Neural cell (in vitro differentiated cells): ENCODE data around the gene CHCHD3. TPM values are rescaled to one million over a fixed set of nuclear protein-coding genes. Genes with fewer than 3 reads are reported as not detected.

Experiments
- H2AFZ ChIP-seq: fragments of 200-600, 300-800 bp; sonication (generic), shearing (Covaris generic); 2 replicates; pipeline ENCODE4 v1.6.0; 2014; ENCODE audit warnings: low read depth, mild to moderate bottlenecking, antibody characterized with exemption, low read length, moderate library complexity
- H3F3A ChIP-seq: fragments of 200-600 bp; shearing (Covaris generic); 2 replicates; pipeline ENCODE4 v1.6.1; 2016; ENCODE audit warnings: mild to moderate bottlenecking, moderate library complexity, mixed read lengths, antibody characterized with exemption, low read length; ENCODE audit not compliant: insufficient read depth, poor library complexity, severe bottlenecking
- H3K27ac ChIP-seq: fragments of 200-600, 300-800 bp; sonication (generic), shearing (Covaris generic); 2 replicates; pipeline ENCODE4 v1.5.1; 2014; ENCODE audit warnings: mild to moderate bottlenecking, low read length, moderate library complexity
- H3K27me3 ChIP-seq: fragments of 300-800, 200-600 bp; sonication (generic), shearing (Covaris generic); 2 replicates; pipeline ENCODE4 v1.6.0; 2014; ENCODE audit warnings: mild to moderate bottlenecking, low read depth, low read length, moderate library complexity; ENCODE audit not compliant: insufficient read depth
- H3K36me3 ChIP-seq: fragments of 300-800, 200-600 bp; sonication (generic), shearing (Covaris generic); 2 replicates; pipeline ENCODE4 v1.5.1; 2014; ENCODE audit warnings: mild to moderate bottlenecking, antibody characterized with exemption, low read length, moderate library complexity; ENCODE audit not compliant: insufficient read depth
- H3K4me2 ChIP-seq: fragments of 300-800, 200-600 bp; sonication (generic), shearing (Covaris generic); 2 replicates; pipeline ENCODE4 v1.6.0; 2014; ENCODE audit warnings: mild to moderate bottlenecking, low read length
- H3K4me3 ChIP-seq: fragments of 300-800, 200-600 bp; sonication (generic), shearing (Covaris generic); 2 replicates; pipeline ENCODE4 v1.5.1; 2014; ENCODE audit warnings: mild to moderate bottlenecking, low read length, moderate library complexity
- H3K79me2 ChIP-seq: fragments of 200-600 bp; shearing (Covaris generic); replicated peaks from 2 replicates; pipeline ENCODE4 v1.6.0; 2014; ENCODE audit warnings: mild to moderate bottlenecking, low read length, moderate library complexity; ENCODE audit not compliant: insufficient read depth
- H3K9ac ChIP-seq: fragments of 300-800, 200-600 bp; sonication (generic), shearing (Covaris generic); 2 replicates; pipeline ENCODE4 v1.6.1; 2016; ENCODE audit warnings: mild to moderate bottlenecking, low read length, mixed read lengths
- H3K9me2 ChIP-seq: fragments of 200-600 bp; shearing (Covaris generic); 2 replicates; pipeline ENCODE4 v1.6.1; 2016; ENCODE audit warnings: mild to moderate bottlenecking, low read length, mixed read lengths; ENCODE audit not compliant: insufficient read depth
- H3K9me3 ChIP-seq: fragments of 200-600, 300-800 bp; sonication (generic), shearing (Covaris generic); 2 replicates; pipeline ENCODE4 v1.6.1; 2016; ENCODE audit warnings: mild to moderate bottlenecking, mixed run types, low read length, moderate library complexity, mixed read lengths
- H4K20me1 ChIP-seq: fragments of 200-600 bp; shearing (Covaris generic); 2 replicates; pipeline ENCODE4 v1.6.1; 2016; ENCODE audit warnings: mild to moderate bottlenecking, mixed run types; ENCODE audit not compliant: insufficient read depth
- CTCF ChIP-seq: fragments of 450-650 bp; IDR thresholded peaks from 2 replicates; pipeline ENCODE4 v1.5.1; 2014; ENCODE audit warnings: antibody characterized with exemption, mild to moderate bottlenecking, moderate library complexity; ENCODE audit not compliant: poor library complexity, severe bottlenecking
- EP300 ChIP-seq: fragments of 450-650 bp; conservative IDR thresholded peaks from 2 replicates; pipeline ENCODE4 v1.6.1; 2014; ENCODE audit warnings: antibody characterized with exemption, mild to moderate bottlenecking, moderate library complexity; ENCODE audit not compliant: poor library complexity, severe bottlenecking
- EZH2 ChIP-seq: fragments of 200-600, 300-800 bp; shearing (Covaris generic), sonication (generic); IDR thresholded peaks from 2 replicates; pipeline ENCODE4 v1.6.1; 2014; ENCODE audit warnings: antibody characterized with exemption, low read length, borderline replicate concordance, mild to moderate bottlenecking; ENCODE audit not compliant: insufficient read depth, poor library complexity, severe bottlenecking
- MXI1 ChIP-seq: fragments of 450-650 bp; conservative IDR thresholded peaks from 2 replicates; pipeline ENCODE4 v1.6.1; 2014; ENCODE audit warnings: antibody characterized with exemption, mild to moderate bottlenecking; ENCODE audit not compliant: poor library complexity, severe bottlenecking
- POLR2AphosphoS5 ChIP-seq: IDR thresholded peaks from 2 replicates; pipeline ENCODE4 v1.6.1; 2012
- RAD21 ChIP-seq: fragments of 450-650 bp; conservative IDR thresholded peaks from 2 replicates; pipeline ENCODE4 v1.6.1; 2014; ENCODE audit warnings: antibody characterized with exemption, mild to moderate bottlenecking, moderate library complexity
- SMC3 ChIP-seq: fragments of 450-650 bp; conservative IDR thresholded peaks from 2 replicates; pipeline ENCODE4 v1.6.1; 2014; ENCODE audit warnings: antibody characterized with exemption, mild to moderate bottlenecking, moderate library complexity; ENCODE audit not compliant: poor library complexity
- TAF1 ChIP-seq: IDR thresholded peaks from 2 replicates; pipeline ENCODE4 v1.6.1; 2012; ENCODE audit warnings: low read depth
- polyA plus RNA-seq: library from polyadenylated mRNA; depleted of rRNA; stranded (reverse); fragments of >200 nt; gene quantifications from 2 replicates; pipeline ENCODE4 v1.2.3, GENCODE V29; 2014
- TF ChIP-seq, protein P1 (sequence below): IDR thresholded peaks from 2 replicates; pipeline ENCODE4 v1.6.1; 2012; ENCODE audit warnings: borderline replicate concordance

The CHCHD3 gene
- polyA plus RNA-seq, 1 donor from 2014 or later: 89.9 TPM

DNA sequence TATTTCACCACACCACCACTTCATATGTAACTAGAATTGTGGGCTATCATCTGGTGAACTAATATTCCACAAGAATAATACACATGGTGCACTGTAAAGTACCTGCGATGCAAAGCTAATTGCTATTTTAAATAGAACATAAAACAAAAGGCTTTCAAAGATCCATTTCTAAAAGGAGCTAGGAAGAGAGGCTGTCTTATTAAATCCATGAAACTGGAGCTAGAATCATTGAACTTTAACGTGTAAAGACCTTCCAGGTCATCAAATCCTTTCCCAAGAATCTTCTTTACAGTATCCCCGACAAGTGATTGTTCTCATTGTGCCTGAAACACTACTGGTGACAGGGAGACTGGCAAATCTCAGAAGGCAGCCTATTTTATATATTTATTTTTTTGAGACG is 224.9 kb downstream of the CHCHD3 start:
- no peak overlapping the region for H3K27ac ChIP-seq
- no peaks in the 10 kb centered on the region for H3K9me2 ChIP-seq
- no peaks in the 10 kb centered on the region for H3K27me3 ChIP-seq
- H3K4me2 ChIP-seq: no peak overlapping the region
- no peak overlapping the region for H3K4me3 ChIP-seq
- no peaks in the 10 kb centered on the region for H4K20me1 ChIP-seq
- TF ChIP-seq EZH2 (no peak), MXI1 (no peak), EP300 (no peak), TAF1 (no peak), RAD21 (no peak), POLR2AphosphoS5 (no peak), CTCF (no peak), SMC3 (no peak)
- TF ChIP-seq, protein P1, sequence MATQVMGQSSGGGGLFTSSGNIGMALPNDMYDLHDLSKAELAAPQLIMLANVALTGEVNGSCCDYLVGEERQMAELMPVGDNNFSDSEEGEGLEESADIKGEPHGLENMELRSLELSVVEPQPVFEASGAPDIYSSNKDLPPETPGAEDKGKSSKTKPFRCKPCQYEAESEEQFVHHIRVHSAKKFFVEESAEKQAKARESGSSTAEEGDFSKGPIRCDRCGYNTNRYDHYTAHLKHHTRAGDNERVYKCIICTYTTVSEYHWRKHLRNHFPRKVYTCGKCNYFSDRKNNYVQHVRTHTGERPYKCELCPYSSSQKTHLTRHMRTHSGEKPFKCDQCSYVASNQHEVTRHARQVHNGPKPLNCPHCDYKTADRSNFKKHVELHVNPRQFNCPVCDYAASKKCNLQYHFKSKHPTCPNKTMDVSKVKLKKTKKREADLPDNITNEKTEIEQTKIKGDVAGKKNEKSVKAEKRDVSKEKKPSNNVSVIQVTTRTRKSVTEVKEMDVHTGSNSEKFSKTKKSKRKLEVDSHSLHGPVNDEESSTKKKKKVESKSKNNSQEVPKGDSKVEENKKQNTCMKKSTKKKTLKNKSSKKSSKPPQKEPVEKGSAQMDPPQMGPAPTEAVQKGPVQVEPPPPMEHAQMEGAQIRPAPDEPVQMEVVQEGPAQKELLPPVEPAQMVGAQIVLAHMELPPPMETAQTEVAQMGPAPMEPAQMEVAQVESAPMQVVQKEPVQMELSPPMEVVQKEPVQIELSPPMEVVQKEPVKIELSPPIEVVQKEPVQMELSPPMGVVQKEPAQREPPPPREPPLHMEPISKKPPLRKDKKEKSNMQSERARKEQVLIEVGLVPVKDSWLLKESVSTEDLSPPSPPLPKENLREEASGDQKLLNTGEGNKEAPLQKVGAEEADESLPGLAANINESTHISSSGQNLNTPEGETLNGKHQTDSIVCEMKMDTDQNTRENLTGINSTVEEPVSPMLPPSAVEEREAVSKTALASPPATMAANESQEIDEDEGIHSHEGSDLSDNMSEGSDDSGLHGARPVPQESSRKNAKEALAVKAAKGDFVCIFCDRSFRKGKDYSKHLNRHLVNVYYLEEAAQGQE: no peak
- no peaks in the 10 kb centered on the region for H3F3A ChIP-seq
- no peaks in the 10 kb centered on the region for H3K9me3 ChIP-seq
- H2AFZ ChIP-seq: no peak overlapping the region
- no peaks in the 10 kb centered on the region for H3K36me3 ChIP-seq
- no peak overlapping the region for H3K9ac ChIP-seq
- H3K79me2 ChIP-seq: no peaks in the 10 kb centered on the region

GRCh38 chr7:132856416-132856815 is 225.5 kb downstream of the CHCHD3 start:
- no peaks in the 10 kb centered on the region for H3K27me3 ChIP-seq
- H3K9ac ChIP-seq: no peak overlapping the region
- H3K9me3 ChIP-seq: no peaks in the 10 kb centered on the region
- no peaks in the 10 kb centered on the region for H3F3A ChIP-seq
- no peak overlapping the region for H2AFZ ChIP-seq
- no peaks in the 10 kb centered on the region for H4K20me1 ChIP-seq
- H3K27ac ChIP-seq: no peak overlapping the region
- no peaks in the 10 kb centered on the region for H3K9me2 ChIP-seq
- H3K79me2 ChIP-seq: no peaks in the 10 kb centered on the region
- H3K36me3 ChIP-seq: no peaks in the 10 kb centered on the region
- H3K4me2 ChIP-seq: no peak overlapping the region
- TF ChIP-seq TAF1 (no peak), SMC3 (no peak), CTCF (no peak), RAD21 (no peak), EZH2 (no peak), EP300 (no peak), POLR2AphosphoS5 (no peak), MXI1 (no peak)
- TF ChIP-seq, protein P1: no peak
- H3K4me3 ChIP-seq: no peak overlapping the region
